C1 segment of cervical spinal cord (tissue), 14 donors: ENCODE data around the gene SH2D2A.
A peak's percentile ranks its signal among the peaks of the same experiment; 100 is the strongest.

Experiments used
- DNase-seq, 14 donors: peaks; one replicate each; lab custom pipeline; 2025; lab: John Stamatoyannopoulos, UW

SH2D2A gene

GRCh38 chr1:156823210-156823790 lies 6.7 kb upstream of the SH2D2A start:
- no peak for DNase-seq

- DNase-seq: no peak
These were observed 6.0 kb upstream of the SH2D2A start for GRCh38 chr1:156822680-156823079.

- DNase-seq: no peak
These were observed 5.2 kb upstream of the SH2D2A start for GRCh38 chr1:156821801-156822200.

GRCh38 chr1:156815961-156816422 lies 656 bp downstream of the SH2D2A start:
- DNase-seq: no peak

- no peak for DNase-seq
These were observed 1.3 kb downstream of the SH2D2A start for GRCh38 chr1:156815307-156815826.

GRCh38 chr1:156814571-156815260 lies 1.9 kb downstream of the SH2D2A start:
- no peak for DNase-seq

GRCh38 chr1:156813750-156814570 lies 2.7 kb downstream of the SH2D2A start:
- DNase-seq: peak in 11 of 14 donors; percentile 11 to 68 (median 27)

GRCh38 chr1:156813298-156813697 lies 3.4 kb downstream of the SH2D2A start:
- DNase-seq: no peak

GRCh38 chr1:156812293-156812990 lies 4.2 kb downstream of the SH2D2A start:
- DNase-seq: no peak

GRCh38 chr1:156811168-156811567 lies 5.5 kb downstream of the SH2D2A start:
- DNase-seq: no peak

- DNase-seq: no peak
These were observed 6.8 kb downstream of the SH2D2A start for GRCh38 chr1:156809711-156810366.

GRCh38 chr1:156809281-156809680 lies 7.4 kb downstream of the SH2D2A start:
- DNase-seq: no peak

GRCh38 chr1:156808186-156809030 lies 8.2 kb downstream of the SH2D2A start:
- no peak for DNase-seq

GRCh38 chr1:156807627-156808026 lies 9.0 kb downstream of the SH2D2A start:
- DNase-seq: no peak

GRCh38 chr1:156806512-156807440 lies 9.9 kb downstream of the SH2D2A start:
- DNase-seq: no peak

GRCh38 chr1:156805766-156806511 lies 10.7 kb downstream of the SH2D2A start:
- DNase-seq: no peak

- peak in 6 of 14 donors; percentile 6 to 43 (median 27) for DNase-seq
These were observed 11.9 kb downstream of the SH2D2A start for GRCh38 chr1:156804572-156805243.

GRCh38 chr1:156804026-156804425 lies 12.6 kb downstream of the SH2D2A start:
- no peak for DNase-seq
